Esophagus muscularis mucosa (tissue), 4 donors: ENCODE measurements around the gene LRRC27. TPM values are rescaled to one million over a fixed set of nuclear protein-coding genes. Genes with fewer than 3 reads are reported as not detected.

ENCODE experiments used
- DNase-seq: peaks from one replicate; pipeline ENCODE4 v3.0.0-alpha.2; 2017; ENCODE audit errors: extremely low spot score
- H3K27ac ChIP-seq, 4 donors: fragments of 200-600 bp; sonication (generic); replicated peaks in 1 of 4; 1 replicate in 3 of 4; 2 replicates in 1 of 4; pipeline ENCODE4 v1.5.1; 2016 to 2019; ENCODE audit warnings: mild to moderate bottlenecking in 1 of 4
- H3K27me3 ChIP-seq, 4 donors: fragments of 200-600 bp; sonication (generic); one replicate each; pipeline versions ENCODE4 v1.5.1 to v1.6.0; 2016 to 2019
- H3K36me3 ChIP-seq, 4 donors: fragments of 200-600 bp; sonication (generic); one replicate each; pipeline ENCODE4 v1.5.1; 2016 to 2019
- H3K4me1 ChIP-seq, 4 donors: fragments of 200-600 bp; sonication (generic); one replicate each; pipeline ENCODE4 v1.5.1; 2016 to 2019
- H3K4me3 ChIP-seq, 4 donors: fragments of 200-600 bp; sonication (generic); 1 replicate in 2 of 4; 2 replicates in 2 of 4; pipeline ENCODE4 v1.5.1; 2016 to 2019; ENCODE audit warnings: mild to moderate bottlenecking in 4 of 4, moderate library complexity in 1 of 4
- H3K9me3 ChIP-seq, 4 donors: fragments of 200-600 bp; sonication (generic); 1 replicate in 3 of 4; 2 replicates in 1 of 4; pipeline ENCODE4 v1.5.1; 2016 to 2019
- CTCF ChIP-seq, 3 experiments: fragments of 200-600 bp in 2 of 3; fragments of 450-650 bp in 1 of 3; sonication (generic) in 2 of 3; IDR thresholded peaks; one replicate each; pipeline ENCODE4 v1.5.1; 2017 to 2019; ENCODE audit warnings: antibody characterized with exemption in 3 of 3, mild to moderate bottlenecking in 2 of 3, moderate library complexity in 1 of 3
- EP300 ChIP-seq: sonication (generic); formaldehyde crosslinking; IDR thresholded peaks from one replicate; pipeline ENCODE4 v1.6.1; 2017; ENCODE audit warnings: antibody characterized with exemption
- POLR2A ChIP-seq: fragments of 450-650 bp; IDR thresholded peaks from one replicate; pipeline ENCODE4 v1.6.1; 2017; ENCODE audit warnings: antibody characterized with exemption, moderate library complexity, mild to moderate bottlenecking, low read depth
- POLR2AphosphoS5 ChIP-seq, 2 donors: sonication (generic); formaldehyde crosslinking; IDR thresholded peaks; one replicate each; pipeline ENCODE4 v1.6.1; 2017; ENCODE audit warnings: antibody characterized with exemption in 2 of 2
- WGBS: methylation state at CpG from one replicate; pipeline ENCODE4 v1.1.5; 2018; 5-methylcytosine and 5-hydroxymethylcytosine counted together
- intact Hi-C: fragments of 100-400 bp; cut with DNase I; formaldehyde crosslinking; loops from one replicate; pipeline ENCODE4 v1.15.1; 2023
- total RNA-seq, 4 donors: library from RNA; depleted of rRNA; stranded (reverse); fragments of >200 nt; gene quantifications; one replicate each; pipeline versions ENCODE4 v1.1.0 to v1.2.1, GENCODE V29; 2016

The LRRC27 gene
- total RNA-seq, 4 donors from 2014 or later, result 5.8 to 19.1 (median 9.5) TPM

DNA sequence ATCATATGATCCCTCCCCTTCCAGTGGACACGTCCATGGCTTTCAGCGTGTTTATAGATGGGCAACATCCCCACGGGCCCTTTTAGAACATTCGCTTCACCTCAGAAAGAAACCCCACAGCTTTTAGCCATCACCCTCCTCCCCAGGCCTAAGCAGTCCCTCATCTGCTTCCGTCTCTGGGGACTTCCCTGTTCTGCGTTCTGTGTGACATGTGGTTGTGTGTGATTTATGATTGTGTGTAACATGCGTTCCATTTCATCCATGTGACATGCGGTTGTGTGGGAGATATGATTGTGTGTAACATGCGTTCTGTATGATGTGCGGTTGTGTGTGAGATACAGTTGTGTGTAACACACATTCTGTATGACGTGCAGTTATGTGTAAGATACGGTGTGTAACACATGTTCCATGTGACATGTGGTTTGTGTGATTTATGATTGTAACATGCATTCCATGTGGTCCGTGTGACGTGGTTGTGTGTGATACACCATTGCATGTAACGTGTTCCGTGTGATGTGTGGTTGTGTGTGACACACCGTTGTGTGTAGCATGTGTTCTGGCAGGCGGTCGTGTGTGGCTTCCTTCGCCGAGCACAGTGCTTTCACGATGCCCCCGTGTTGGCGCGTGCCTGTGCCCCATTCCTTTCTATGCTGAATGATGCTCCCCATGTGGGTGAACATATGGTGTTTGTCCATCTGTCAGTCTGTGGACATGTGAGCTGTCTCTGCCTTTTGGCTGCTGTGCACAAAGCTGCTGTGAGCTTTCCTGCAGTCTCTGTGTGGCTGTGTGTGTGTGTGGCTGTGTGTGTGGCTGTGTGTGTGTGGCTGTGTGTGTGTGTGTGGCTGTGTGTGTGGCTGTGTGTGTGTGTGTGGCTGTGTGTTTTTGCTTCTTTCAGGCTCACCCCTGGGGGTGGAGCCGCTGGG, 91.2 kb downstream of the LRRC27 start:
- Histone ChIP-seq H3K4me3 (no peak overlapping the region), H3K9me3 (no peaks in the 10 kb centered on the region), H3K4me1 (peaks cover 40 to 60% (median 58%) of the 10 kb centered on the region in 4 donors), H3K36me3 (peaks cover 0 to 3% (median 0%) of the 10 kb centered on the region in 4 donors), H3K27me3 (no peaks in the 10 kb centered on the region), H3K27ac (peak overlapping the region; percentile 88 to 96 (median 92))
- no peak for DNase-seq
- intact Hi-C loops, result no loop called here
- 69% methylated on average over 24 of the region's 26 CpGs for WGBS
- no peak for TF ChIP-seq EP300
- TF ChIP-seq POLR2AphosphoS5 (IDR thresholded peaks at IDR 0.05), result peak in 1 of 2 donors; percentile 41

DNA sequence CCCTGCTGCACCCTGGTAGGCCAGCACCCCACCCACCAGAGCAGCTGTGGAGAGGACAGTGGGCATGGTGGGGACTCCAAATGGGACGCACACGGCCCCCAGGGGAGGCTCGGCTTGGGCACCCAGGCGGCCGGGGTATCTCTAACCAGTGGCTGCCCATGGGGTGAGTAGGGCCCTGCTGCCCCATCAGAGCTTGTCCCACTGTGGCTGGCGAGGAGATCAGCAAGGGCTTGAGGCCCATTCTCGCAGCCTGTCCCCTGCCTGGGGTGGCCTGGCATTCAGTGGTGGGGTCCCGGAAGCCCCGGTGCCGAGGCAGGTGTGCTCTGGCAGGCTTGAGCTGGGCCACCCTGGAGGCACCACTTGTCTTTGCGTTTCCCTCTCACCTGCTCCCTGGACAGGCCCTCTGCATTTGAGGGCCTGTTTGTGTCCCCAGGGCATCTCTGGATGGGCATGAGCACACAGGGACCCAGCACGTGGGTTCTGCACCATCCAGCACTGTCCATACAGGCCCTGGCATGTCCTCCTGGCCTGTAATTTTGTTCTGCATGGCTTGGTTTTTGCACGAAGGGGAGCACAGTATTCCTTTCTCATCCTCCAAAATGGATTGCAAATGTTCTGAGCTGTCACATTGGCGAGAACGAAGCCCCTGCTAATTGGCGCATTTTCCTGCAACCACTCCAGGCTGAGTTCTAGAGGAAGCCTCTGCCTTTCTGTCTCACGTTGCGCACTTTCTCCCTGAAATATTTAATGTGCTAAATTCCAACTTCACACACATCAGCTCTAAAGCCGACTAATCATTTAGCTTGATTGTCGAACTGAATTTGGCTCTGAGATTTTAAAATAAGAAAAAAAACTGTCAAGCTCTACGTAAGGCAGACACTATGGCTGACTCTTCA, 92.2 kb downstream of the LRRC27 start:
- no peak for DNase-seq
- Histone ChIP-seq H3K27me3 (no peaks in the 10 kb centered on the region), H3K4me3 (no peak overlapping the region), H3K4me1 (peaks cover 30 to 53% (median 48%) of the 10 kb centered on the region in 4 donors), H3K27ac (no peak overlapping the region), H3K36me3 (peaks cover 0 to 7% (median 0%) of the 10 kb centered on the region in 4 donors), H3K9me3 (no peaks in the 10 kb centered on the region)
- 85% methylated on average over 9 of the region's 21 CpGs for WGBS
- intact Hi-C loops, result no loop called here
- TF ChIP-seq CTCF (IDR thresholded peaks at IDR 0.05), result no peak

DNA sequence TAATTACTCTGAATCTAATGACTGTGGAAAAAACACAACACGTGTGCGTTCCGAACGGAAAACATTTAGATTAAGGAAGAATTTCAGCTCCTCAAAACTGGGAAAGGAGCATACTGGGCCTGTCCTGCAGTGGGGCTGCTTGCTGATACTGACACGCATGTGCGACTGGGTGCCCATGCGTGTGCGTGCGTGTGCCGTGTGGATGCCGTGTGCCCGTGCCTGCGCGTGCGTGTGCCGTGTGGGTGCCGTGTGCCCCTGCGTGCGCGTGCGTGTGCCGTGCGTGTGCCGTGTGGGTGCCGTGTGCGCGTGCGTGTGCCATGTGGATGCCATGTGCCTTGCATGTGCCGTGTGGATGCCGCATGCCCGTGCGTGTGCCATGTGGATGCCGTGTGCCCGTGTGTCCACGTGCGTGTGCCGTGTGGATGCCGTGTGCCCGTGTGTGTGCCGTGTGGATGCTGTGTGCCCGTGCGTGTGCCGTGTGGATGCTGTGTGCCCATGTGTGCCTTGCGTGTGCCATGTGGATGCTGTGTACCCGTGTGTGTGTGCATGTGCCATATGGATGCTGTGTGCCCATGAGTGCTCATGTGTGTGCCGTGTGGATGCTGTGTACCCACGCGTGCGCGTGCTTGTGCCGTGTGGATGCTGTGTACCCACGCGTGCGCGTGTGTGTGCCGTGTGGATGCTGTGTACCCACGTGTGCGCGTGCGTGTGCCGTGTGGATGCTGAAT, 93.2 kb downstream of the LRRC27 start:
- DNase-seq, result no peak
- Histone ChIP-seq H3K27ac (no peak overlapping the region), H3K4me1 (peaks cover 29 to 52% (median 47%) of the 10 kb centered on the region in 4 donors), H3K9me3 (no peaks in the 10 kb centered on the region), H3K27me3 (no peaks in the 10 kb centered on the region), H3K4me3 (no peak overlapping the region), H3K36me3 (peaks cover 0 to 7% (median 0%) of the 10 kb centered on the region in 4 donors)
- WGBS, result 97% methylated on average over 61 of the region's 61 CpGs
- TF ChIP-seq POLR2A (no peak), POLR2AphosphoS5 (IDR thresholded peaks at IDR 0.05) (no peak), CTCF (IDR thresholded peaks at IDR 0.05) (no peak)
- intact Hi-C loops, result no loop called here

DNA sequence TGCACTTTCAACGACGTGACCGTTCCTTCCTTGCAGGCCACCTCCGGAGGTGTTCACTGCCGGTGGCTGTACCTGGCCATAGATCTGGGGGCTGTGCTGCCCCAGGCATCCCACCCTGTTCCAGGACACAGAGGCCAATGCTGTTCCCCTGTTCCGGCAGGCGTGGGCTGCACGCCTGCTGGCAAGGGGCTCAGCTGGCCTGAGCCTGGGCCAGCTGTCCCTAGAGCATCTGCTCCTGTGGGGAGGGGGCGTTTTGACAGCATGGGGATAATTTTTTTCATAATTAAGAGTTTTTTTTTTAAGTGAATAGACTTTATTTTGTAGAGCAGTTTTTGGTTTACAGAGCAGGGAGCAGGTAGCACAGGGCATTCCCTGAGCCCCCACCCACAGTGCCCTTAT, 93.8 kb downstream of the LRRC27 start:
- no peak for DNase-seq
- peaks cover 0 to 7% (median 0%) of the 10 kb centered on the region in 4 donors for H3K36me3 ChIP-seq
- no peaks in the 10 kb centered on the region for H3K27me3 ChIP-seq
- intact Hi-C loops, result no loop called here
- no peak overlapping the region for H3K4me3 ChIP-seq
- no peaks in the 10 kb centered on the region for H3K9me3 ChIP-seq
- TF ChIP-seq CTCF (IDR thresholded peaks at IDR 0.05), result no peak
- H3K4me1 ChIP-seq, result peaks cover 24 to 46% (median 42%) of the 10 kb centered on the region in 4 donors
- WGBS, result 94% methylated on average over 9 of the region's 9 CpGs
- no peak overlapping the region for H3K27ac ChIP-seq
